Nucleus accumbens (tissue), 56 donors: ENCODE data around the gene ARSA.
"Not testable (repeated sequence)": the region's sequence is repeated elsewhere in the genome, so short reads cannot be mapped to it uniquely, and the experiment has no call there.

Experiments
- DNase-seq, 56 donors: peaks; one replicate each; lab custom pipeline; 2025; lab: John Stamatoyannopoulos, UW

The ARSA gene

DNA sequence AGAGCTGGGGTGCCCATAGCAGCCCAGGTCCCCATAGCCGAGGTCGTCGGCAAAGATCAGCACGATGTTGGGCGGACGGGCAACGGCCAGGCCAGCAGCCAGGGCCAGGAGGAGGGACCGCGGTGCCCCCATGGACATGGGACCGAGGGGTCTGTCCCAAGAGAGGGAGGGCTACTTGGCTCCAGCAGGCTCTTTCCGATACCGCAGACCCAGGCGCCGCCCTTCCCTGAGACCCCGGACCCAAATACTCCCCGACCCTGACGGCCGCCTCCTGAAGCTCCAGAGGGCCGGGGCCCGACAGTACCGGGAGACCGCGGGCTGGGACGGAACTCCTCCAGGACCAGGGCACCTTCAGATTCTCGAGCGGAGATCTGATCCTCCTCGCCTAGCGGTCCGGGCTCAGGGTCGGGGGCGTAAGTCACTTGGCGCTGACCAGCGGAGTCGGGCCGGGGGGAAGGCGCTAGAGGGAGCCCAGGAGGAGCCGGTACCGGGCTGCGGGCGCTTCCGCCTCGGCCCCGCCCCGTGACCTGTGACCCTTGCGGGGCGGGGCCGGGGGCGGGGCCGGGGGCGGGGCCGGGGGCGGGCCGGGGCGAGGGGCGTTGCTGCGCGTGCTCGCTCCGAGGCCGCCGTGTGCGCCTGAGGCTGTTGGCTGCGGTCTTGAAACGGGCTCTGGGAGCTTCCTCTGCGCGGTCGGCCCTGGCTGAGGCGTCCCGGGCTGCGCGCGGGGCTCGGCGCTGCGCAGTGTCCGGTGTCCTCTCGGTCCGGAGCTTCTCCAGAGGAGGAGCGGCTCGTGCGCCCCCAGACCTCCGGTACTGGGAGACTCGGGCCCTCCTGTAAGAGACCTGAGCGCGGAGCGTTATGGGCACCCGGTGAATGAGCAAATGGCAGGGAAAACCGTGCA, at the start of gene ARSA:
Gene ARSA (minus strand): TSS at position 511 of the 901 bp plus-strand sequence. CDS start 373 bp downstream, at position 138.
- peak in 52 of 56 donors; percentile 42 to 92 (median 76) for DNase-seq

DNA sequence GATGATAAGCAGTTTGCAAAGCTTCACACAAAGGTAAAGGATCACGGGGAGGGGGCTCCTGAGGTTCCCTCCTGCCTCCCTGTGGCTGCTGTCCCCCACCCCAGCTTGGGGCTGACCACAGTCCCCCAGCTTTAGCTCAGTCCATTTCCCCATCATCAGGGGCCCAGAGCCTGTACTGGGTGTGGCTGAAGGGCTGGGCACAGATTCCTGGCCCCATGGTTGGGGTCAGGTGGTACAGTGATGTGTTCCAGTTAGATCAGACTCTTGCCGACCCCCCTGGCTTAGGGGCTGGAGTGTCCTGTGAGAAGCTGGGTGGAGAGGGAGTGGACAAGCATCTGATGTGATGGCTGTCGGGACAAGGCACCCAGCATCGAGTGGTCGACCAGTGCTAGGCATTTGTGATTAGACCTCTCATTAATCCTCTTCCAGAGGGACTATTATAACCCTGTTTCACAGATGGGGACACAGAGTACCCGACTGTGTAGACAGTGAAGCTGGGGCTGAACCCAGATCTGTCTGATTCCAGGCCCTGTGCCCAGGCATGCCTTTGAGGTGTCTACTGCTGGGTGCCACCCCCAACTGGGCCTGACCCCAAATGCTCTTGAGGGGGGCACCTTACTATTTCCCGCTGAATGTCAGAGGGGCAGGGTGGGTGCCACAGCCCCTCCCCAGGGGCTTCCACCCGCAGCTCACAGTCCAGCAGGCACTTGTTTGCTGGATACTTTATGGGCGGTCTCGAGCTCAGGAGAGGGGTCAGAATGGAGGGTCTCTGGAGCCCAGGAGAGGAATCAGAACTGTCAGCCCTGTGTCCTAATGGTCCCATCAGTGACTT, 48.9 kb upstream of the ARSA start:
- no peak for DNase-seq

DNA sequence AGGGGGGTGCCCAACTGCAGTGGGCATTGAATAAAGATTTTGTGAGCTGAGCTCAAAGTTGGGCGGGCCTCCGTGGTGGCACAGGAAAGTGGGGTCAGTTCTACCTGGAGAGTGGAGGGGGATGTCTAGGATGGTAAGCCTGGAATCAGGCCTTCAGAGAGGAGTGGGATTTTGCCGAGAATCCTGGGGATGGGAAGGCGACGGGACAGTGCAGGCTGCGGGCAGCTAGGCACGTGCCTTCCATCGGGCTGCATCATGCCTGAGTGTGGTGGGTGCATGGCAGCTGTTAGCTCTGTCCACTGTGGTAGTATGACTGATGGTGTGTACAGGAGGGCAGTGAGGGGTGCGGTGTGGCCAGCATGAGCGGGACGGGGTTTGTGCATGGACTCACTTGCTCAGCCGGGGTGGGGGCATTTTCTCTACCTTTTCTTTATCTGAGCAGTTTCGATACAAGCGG, 48.3 kb upstream of the ARSA start:
- no peak for DNase-seq

DNA sequence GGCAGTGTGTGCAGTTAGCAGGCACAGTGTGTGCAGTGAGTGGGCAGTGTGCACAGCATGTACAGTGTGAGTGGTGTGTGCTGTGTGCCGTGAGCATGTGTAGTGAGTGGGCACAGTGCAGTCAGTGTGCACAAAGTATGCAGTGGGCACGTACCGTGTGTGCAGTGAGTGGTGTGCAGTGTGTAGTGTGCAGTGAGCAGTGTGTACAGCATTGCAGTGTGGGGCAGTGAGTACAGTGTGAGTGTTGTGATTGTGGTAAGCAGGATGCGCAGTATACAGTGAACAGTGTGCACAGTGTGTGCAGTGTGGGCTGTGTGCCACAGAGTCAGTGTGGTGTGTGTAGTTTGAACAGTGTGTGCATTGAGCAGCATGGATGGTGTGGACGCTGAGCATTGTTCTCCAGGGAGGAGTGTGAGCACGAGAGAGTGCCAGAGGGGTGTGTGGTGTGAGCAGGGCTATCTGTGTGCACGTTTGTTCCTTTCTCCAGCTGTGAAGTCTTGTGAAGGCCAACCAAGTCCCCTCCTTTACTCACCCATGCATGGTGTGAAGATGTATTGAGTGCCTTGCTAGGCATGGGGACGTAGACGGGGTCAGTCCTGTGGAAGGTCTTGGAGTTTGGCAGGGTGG, 47.7 kb upstream of the ARSA start:
- no peak for DNase-seq

DNA sequence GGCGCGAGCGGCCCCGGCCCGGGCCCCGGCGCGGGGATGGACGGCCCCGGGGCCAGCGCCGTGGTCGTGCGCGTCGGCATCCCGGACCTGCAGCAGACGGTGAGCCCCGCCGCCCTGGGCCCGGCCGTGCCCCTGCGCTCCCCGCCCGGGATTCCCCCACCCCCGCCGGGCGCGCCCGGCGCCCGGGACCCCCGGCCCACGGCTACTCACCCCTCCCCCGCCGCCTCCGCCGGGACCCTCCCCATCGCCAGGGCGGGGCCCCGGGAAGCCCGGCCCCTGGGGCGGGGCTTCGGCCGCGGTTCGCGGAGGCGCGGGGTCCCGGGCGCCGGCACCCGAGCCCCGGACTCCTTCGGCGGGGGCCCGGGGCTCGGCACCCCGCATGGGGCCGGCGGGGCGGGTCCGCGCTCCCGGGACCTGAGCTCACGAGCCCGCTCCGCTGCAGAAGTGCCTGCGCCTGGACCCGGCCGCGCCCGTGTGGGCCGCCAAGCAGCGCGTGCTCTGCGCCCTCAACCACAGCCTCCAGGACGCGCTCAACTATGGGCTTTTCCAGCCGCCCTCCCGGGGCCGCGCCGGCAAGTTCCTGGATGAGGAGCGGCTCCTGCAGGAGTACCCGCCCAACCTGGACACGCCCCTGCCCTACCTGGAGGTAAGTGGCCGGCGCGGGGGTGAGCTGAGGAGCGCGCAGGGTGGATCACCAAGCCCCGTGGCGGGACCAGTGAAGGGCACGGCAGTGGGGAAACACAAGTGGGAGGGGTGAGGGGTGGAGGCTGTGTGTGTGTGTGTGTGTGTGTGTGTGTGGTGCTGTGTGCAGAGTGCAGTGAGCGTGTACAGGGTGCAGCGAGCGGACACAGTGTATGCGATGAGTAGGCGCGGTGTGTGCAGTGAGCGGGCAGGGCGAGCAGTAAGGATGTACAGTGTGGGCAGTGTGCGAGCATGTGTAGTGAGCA, 46.9 kb upstream of the ARSA start:
- DNase-seq, result peak in 2 of 56 donors; percentile 32 to 52

DNA sequence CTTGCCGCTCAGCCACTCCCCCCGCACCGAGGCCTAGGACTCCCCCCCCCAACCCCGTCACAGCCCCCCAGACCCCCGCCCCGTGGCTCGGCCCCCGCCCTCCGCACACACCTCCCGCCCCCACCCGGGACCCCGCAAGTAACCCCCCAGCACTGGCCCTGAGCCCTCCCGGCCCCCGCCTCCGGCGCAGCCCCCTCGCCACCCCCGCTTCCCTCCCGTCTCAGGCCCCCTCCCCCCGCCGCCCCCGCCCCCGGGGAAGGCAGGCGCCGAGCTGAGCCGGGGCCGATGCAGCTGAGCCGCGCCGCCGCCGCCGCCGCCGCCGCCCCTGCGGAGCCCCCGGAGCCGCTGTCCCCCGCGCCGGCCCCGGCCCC, 46.2 kb upstream of the ARSA start:
- DNase-seq, result no peak

DNA sequence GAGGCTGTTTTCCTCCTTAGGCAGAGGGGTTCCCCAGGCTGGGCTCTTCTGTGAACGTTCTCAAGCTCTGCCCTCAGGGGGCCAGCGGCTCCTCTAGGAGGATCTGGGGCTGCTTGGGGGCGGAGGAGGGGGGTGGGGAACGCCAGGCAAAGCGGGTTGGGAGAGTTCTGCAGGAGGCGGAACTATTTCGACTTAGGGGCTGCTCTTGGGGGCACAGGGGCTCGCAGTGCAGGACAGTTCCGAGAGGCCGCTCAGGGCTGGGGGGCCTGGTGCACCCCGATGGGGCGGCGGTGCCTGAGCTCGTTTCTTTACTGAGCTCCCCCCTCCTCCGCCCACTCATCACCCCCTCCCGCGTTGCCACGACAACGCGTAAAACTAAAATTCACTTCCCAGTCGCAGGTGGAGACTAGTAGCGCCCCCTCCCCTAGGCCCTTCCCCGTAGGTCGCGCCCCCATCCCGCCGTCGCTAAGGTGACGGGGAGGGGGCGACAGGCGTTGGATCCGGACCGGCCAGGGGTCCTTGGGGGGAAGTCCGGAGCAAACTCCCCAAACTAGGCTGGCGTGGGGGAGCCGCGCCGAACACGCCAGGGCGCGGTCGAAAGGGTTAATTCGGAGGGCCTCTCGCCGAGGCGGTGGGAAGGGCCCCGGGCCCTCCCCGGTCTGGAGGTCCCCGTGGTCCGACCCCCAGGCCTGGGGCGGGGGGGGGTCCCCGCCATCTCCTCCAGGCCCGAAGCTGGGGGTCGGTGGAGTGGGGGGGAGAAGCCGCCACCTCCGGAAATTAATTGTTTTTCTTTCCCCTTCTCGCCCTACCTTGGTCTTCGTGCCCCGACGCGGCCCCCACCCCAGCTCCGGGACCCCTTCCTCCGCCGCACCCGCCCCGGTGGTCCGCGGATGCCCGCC, 45.5 kb upstream of the ARSA start:
- DNase-seq, result peak in 24 of 56 donors; percentile 18 to 73 (median 45)

DNA sequence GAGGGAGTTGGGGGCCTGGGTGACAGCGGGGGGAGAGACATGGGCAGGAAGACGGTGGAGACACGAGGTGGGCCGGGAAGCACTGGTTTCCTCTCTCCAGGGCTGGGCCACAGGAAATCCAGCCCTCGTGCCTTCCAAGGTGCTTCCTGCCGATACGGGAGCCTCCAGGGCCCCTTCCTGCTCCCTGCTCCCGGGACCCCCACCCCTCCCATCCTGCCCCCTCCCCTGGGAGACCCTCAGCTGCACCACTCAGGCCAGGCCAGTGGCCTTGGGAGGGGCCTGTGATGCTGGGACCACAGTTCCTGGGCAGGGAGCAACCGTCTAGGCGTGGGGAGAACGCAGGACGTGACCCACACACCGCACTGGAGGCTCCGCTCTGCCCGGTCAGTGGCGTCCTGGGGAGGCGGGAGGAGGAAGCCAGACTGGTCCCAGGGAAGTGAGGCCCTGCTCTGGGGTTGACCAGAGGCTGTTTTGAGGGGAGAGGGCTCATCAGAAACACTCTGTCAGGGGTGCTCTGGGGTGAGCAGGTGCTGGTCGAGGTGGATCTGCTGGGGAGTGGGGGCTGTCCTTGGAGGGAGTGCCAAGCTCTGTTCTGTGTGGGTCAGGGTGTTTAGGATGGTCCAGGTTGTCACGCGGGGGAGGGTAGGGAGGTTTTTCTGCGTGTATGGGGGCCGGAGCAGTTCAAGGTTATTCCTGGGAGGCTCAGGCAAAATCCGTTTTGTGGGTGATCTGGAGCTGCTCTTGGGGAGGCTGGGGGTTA, 44.7 kb upstream of the ARSA start, which contains the start of gene SHANK3:
Gene SHANK3 (plus strand): TSS at position 353 of the 760 bp plus-strand sequence.
- DNase-seq, result peak in 1 of 56 donors; percentile 54

DNA sequence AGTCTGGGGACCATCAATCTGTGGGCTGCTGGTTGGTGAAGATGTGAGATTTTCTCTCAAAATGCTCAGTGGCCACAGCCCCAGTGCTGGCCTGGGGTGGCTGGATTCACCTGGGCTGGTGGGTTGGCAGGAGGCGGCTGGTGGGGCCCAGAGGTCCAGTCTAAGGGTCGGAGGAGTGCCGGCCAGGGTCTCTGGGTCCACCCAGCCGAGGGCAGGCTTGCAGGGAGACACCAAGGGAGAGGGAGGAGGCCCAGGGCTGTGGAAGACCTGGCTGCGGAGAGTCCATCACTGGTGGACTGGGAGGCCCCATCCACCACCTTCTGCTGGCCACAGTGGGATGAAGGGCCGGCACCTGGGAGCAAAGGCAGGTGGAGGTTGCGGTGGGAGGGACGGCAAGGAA, 44.1 kb upstream of the ARSA start:
- no peak for DNase-seq

DNA sequence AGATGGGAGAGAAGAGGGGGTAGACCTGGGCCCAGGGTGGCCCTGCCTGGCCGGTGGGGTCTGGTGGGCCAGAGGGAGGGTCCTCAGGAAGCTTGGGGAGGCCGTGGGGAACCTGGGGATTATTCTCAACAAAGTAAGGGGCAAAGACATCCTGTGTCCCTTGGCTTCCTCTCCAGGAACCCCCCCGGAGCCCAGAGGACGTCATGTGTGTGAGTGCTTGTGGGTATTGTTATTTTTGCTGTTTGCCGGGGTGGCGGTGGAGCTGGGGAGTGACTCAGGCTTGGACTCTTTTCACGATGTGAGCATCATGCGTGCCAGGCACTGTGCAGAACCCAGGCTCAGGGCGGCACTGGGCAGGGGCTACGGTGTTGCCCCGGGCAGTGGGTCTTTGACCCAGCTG, 43.7 kb upstream of the ARSA start:
- no peak for DNase-seq

DNA sequence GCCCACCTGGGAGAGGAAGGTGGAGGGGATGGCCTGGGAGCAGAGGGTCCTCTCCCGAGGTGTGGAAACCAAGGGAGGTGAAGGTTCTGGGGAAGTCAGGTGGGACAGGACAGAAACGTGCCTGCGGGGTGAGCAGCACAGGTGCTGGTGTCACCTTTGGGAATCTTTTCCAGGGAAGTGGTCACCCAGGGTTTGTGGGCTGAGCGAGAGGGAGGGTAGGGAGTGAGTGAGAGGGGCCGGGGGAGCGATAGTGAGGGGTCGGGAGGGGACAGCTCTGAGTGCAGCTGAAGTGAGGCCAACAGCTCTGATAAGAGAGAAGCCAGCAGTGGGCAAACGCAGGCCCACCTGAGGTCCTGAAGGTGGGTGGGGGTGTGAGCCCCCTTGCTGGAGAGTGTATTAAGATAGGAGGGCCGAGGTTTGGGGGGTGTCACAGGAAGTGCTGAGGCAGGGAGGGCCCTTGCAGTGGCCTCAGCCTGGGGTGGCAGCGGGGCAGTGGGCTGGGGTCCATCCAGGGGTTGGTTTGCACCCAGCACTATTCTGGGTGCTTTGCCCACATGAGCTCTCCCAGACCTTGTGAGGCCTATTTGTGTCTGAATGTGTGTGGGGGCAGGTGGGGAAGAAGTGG, 43.1 kb upstream of the ARSA start:
- no peak for DNase-seq

DNA sequence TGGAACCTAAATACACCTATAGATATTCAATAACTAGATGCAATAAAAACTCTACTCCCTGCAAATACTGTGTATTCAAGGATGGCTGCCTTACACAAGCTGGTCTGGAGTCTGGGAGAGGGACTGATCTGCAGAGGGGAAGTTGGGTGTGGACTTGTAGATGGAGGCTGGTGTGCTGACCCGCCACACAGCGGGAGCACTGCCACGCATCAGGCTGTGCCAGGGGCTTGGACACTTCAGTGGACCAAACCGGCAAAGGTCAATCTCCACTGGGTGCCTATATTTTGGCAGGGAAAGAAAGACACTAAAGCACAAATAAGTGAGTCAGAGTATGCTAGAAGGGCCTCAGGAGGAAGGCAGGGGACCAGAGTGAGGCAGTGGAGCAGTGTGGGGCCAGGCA, 42.6 kb upstream of the ARSA start:
- DNase-seq, result no peak

DNA sequence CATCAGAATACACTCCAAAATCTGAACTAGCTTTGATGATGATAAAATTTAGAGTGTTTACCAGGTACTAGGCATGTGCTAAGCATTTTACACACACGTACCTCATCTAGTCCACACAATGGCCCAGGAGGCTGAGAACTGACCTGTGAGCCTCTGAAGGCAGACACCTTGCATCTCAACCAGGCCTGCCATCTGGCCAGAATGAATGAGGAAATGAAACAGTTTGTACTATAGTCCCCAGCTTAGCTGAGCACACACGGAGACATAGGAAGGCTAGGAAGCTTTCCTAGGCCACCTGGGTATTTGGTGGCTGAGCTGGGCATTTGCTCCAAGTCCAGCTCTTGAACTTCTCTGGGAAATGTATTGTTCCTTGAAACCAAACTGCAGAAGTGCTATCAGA, 37.8 kb upstream of the ARSA start:
- DNase-seq, result no peak

DNA sequence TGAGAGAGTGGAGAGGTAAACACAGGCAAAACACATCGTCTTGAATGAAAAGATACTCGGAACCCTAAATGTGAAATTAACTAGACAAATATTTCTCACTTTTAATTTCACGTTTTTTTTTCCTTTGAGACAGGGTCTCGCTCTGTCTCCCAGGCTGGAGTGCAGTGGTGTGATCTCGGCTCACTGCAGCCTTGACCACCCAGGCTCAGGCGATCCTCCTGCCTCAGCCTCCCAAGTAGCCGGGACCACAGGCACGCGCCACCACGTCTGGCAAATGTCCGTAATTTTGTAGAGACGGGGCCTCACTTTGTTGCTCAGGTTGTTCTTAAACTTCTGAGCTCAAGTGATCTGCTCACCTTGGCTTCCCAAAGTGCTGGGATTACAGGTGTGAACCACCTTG, 37.3 kb upstream of the ARSA start:
- DNase-seq, result no peak

DNA sequence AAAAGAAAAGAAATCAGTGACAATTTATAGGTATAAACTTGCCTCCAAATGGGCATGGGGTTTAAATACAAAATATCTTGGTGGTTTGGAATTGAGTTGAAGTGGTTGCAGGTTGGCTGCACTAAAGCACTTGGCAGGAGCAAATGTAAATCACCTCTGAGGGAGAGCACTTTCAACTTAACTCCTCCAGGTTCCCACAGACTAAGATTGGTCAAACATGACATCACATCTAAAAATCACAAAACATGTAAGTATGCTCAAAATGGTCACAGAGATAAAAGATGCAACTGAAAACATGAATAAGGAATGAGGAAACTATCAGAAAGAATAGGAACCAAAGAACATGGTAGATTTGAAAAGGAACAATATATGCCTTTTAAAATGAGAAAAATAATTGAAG, 32.4 kb upstream of the ARSA start:
- DNase-seq, result no peak

DNA sequence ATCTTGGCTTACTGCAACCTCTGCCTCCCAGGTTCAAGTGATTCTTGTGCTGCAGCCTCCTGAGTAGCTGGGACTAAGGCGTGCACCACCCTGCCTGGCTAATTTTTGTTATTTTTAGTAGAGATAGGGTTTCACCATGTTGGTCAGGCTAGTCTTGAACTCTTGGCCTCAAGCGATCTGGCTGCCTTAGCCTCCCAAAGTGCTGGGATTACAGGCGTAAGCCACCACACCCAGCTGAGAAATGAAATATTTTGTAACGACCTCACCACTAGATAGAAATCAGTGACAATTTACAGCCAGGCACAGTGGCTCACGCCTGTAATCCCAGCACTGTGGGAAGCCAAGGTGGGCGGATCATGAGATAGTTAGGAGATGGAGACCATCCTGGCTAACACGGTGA, 31.8 kb upstream of the ARSA start:
- not testable (repeated sequence) for DNase-seq

DNA sequence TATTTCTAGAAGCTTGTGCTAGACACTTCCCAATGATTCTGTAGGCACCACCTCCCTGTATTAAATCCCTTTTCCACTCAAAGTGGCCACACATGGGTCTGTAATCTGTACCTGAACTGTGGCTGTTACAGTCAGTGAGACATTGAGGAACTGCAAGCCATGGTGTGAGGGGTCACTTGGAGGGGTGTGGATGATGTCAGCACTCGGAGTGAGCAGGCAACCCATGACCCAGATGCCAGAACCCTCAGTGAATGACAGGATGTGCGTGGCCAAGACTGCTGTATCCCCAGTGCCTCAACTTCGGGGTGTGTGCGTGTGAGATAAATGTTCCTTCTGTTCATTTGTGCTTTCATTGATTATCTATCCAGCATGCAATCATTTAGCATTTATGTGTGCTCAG, 30.0 kb upstream of the ARSA start:
- no peak for DNase-seq
